HG02885 (cell line): ENCODE results near the gene PLXNC1.

Experiments used
- ATAC-seq: cut with Tn5 transposase; IDR thresholded peaks from one replicate; pipeline ENCODE4 v1.9.1; 2021; ENCODE audit warnings: mild to moderate bottlenecking; ENCODE audit not compliant: unreplicated experiment, poor library complexity

The PLXNC1 gene

DNA sequence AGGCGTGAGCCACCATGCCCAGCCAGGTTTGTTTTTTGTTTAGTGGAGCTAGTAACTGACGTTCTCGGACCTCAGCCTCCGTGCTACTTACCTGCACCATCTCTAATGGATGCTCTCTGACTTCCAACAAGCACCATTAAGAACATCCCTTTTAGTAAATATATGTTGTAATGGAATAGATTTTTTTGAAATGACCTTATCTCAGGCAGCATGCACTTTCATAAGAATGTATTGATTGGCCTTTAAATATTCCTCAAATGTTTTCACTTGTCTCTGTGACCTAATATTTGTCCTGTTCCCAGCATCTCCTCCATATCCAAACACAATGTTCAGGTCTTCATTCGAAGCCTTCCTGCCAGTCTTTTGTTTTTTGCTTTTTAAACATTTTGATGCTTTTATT, 51.7 kb downstream of the PLXNC1 start:
- ATAC-seq, result no peak

DNA sequence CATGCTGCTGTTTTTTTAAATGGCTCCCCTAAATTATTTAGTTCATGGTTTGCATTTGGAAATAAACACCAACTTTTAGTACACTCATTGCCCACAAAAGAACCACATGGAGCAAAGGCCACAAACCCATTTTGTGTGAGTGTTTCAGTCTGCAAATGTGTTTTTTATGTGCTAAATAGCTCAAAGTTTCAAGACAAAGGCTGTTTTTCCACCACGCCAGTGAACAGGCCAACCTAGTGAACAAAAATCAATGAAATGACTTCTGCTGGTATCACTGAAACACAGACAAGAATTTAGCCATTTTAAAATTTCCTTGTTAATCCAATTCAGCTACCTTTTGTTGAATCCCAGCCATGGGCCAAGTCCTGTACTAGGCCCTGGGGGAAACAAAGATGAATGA, 52.3 kb downstream of the PLXNC1 start:
- ATAC-seq, result no peak

DNA sequence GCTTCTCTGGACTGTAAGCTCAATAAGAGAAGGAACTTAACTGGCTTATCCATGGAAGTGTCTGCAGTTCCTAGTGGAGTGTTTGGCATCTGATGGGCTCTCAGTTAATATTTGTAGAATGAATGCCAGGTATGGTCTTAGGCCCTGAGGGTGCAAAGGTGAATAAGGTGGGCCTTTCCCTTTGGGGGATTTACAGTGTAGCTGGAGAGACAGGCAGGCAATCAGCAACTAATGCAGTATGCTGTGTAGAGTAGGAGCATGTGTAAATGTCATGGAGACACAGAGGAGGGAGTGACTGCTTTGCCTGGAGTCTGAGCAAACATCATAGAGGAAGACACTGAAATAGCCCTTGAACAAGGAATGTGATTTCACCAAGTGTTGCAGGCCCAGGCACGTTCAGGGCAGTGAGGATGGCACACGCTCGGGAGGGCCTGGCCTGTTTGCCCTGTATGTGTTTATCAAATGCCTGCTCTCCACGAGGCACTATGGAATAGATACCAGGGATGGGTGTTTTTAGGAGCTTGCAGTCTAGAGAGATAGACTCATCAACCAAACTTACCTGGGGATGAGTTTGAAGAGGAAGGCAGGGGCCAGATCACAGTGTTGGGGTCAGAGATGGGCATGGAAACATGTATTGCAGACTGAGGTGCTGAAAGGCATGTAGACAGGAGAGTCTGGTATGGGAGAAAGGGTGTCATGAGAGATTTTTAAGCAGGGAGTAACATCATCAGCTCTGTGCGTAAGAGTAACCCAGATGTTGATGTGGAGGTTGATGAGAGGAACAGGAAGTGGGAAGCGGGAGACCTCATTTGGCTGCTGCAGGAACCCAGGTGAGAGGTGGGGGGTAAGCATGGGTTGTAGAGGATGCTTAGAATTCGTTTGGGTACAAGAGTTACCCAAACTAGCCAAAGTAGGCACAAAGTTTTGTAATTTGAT, 54.1 kb downstream of the PLXNC1 start:
- no peak for ATAC-seq

DNA sequence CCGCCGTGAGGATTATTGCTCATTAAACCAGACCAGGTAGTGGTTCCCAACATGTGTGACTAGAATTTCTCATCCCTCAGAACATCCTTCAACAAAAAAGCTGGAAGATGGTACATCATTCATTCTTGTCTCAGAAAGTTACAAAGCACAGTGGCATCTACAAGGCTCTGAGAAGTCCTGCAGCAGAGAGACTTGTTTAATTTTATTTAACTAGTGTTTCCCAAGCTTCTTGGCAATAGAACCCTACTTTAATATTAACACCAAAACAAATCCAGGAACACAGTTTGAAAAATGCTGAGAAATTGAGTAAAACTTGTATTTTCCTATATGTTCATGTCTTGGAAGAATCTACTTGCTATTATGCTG, 54.8 kb downstream of the PLXNC1 start:
- ATAC-seq, result no peak

DNA sequence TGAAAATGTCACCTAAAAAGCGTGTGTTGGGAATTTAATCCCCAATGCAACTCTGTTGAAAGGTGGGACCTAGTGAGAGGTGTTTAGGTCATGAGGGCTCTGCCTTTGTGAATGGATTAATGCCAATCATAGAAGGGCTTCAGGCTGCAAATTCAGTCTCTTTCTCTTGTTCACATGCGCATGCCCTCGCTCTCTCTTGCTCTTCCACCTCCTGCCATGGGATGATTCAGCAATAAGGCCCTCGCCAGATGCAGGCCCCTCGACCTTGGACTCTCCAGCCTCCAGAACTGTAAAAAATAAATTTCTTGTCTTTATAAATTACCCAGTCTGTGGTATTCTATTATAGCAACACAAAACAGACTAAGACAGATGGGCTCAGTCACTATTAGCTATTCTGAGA, 55.4 kb downstream of the PLXNC1 start:
- ATAC-seq, result no peak

DNA sequence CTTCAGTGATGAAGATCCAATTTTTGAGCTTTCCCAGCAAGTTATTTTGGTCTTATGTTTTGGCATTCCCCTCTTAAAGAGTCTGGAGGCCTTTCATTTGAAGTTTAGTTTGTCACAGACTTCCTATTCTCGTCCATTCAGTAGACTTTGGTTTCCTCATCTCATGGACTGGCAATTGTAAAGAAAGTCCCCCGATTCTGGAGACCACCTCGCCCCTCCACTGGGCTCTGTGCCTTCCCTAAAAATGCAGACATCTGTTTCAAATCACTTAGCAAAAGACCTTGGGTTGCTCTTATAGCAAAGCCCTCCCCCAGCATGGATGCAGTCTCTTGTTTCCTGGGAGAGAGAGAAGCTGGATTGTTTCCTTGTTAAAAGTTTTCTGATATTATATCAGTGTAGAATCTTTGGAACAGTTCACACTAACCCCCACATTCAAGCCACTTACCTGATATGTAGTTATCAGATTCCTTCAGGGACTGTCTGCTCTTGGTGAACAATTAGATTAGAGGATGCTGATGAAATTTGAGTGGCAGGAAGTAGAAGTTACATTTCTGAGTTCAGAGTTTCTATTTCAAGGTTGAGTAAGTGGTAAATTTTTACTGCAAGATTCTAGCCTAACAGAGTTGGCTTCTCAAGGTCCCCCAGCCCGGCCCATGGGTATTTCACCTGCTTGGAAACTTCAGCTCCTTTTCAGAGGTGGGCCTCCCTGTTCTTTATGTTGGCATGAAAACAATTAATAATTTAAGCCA, 56.3 kb downstream of the PLXNC1 start:
- no peak for ATAC-seq

DNA sequence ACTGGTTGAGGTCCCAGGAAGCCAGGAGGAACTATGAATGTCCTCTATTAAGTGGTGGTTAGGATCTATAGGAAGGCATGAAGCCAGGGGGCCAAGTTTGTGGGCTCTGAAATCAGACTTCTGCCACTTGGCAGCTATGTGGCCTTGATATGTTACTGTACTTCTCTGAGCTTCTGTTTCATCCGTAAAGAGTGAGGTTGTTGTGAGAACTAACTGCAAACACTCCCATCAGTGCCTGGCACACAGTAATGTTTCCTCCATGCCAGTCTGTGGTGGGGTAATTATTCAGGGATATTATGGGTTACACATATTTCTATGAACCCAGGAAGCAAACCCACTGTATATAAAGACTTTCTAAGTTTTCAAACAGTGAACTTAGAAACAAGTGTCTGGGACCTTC, 57.4 kb downstream of the PLXNC1 start:
- no peak for ATAC-seq

DNA sequence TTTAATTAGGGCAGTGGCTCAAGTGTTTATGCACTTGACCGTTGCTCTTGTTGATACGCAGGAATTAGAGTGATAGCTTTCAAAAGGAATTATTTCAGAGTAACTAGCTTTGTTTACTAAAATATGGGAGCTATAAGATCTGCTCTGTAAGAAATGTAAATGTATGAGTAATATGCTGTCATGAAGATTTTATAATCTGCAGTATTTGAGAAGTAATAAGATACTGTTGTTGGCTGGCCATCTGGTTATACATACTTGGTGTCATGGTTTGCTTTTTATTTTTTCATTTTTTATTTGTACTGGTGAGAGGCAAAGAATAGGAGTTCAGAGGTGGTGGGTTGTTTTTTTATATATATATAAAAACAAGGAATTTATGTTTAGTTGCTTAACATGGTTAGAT, 58.5 kb downstream of the PLXNC1 start:
- no peak for ATAC-seq

DNA sequence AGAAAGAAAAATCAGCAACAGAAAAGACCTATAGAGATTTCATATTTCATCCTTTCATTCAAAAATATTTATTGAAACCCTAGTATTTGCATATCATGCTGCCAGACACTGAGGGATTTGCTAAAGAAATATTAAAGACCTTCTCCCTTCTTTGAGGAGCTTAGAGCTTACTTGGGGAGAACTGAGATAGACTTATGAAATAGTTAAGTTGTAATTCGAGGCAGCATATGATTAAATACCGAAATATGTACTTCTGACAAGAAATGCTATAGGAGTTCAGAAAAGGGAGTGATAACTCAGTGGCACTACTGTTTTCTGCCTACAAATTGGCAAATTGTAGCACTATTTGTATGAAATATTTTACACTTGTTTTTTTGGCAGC, 59.1 kb downstream of the PLXNC1 start:
- no peak for ATAC-seq

DNA sequence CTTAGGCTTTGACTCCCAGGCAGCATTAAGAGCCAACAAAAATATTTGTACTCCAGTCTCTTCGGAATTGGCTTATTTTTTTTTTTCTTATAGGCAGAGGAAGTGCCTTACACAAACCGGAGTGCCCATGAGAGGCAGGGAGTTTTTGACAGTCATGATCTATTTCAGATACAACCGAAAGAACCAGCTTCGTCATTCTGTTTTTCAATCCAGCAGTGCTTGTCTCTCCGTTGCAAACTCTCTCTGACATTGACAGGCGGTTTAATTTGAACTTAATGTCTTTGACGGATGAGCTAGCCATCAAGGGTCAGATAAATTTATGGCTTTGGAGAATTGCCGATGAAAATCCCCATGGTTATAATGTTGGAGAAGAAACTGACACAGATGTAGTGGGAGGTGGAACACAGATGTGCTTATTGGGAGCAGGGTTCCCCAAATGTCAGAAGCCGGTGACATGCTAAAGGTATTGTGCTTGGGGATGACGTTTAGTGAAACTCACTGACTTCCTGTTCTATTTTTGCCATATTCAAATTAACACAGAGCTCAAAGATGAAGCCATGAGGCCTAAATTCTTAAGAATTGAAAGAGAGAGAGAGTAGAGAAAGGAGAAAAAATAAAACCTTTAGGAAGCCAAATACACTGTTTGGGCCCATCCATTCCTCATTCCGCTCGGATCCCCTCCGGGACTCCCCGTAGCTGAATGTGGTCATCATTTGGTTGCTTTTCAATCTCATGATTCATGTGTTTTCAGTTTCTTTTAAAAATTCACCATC, 59.7 kb downstream of the PLXNC1 start:
- peak; percentile 85 for ATAC-seq

DNA sequence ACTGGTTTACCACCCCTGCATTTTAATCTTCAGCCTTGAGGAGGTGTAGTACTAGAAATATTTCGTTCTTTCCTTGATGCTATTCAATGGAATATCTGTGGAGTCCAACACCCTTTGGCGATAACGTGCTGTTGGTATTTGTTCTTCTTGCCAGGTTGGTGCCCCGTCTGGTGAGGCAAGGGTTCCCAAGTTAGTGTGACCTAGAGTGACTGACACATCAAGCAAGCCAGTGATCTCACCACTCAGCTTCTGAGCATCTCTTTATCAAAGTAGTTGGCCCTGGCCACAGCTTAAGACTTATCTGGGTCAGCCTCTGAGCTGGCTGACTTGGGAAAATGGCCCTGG, 60.2 kb downstream of the PLXNC1 start:
- ATAC-seq, result peak; percentile 38

DNA sequence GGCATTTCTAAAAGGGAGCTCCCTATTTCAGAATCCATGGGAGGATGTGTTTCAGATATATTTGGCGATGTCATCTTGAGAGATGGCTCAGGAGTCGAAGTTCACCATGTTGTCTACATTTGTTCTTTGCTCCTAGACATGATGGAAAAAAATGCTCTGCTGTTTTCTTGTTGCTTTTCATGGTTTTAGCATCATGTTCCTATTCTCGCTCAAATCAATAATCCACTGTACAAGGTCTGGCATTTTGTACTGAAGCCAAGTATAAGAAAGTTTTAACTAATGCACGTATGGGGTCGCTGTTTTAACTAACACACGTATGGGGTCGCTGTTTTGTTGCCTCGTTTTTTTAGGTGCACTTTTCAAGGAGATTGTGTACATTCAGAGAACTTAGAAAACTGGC, 60.9 kb downstream of the PLXNC1 start:
- no peak for ATAC-seq

DNA sequence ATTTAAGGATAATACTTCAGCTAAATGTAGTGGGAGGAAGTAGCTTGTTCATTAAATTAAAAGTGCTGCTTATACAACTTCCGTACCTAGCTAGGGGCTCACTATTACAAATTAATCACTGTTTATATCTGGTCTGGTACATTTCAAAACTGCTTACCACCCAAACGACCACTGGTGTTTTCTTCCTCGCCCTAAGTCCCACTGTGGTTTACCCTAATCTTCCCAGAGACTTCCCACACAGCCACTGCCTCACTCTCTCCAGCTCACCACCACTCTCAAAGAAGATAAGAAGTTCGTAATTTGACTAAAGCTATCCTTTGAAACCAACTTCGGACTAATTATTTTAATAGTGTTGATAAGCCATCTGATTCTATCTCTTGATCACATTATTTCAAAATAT, 62.6 kb downstream of the PLXNC1 start:
- ATAC-seq, result no peak

DNA sequence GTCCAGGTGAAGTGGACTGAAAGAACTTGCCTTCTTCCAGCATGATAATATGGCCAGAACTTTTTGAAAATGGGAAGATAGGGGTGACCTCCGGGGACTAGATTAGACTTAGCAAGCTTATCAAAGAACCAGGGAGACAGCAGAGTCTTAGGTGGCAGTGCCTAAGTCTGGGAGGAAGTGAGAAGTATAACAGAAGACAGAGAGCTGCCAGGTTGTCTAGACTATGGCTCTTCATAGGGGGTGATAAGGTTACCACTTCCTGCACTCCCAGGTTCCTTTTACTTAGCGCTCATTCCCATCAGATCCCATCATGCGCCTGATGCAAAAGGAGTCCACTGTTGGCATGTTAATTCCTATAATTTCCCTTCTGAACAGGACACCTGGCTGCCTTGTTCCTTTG, 69.9 kb downstream of the PLXNC1 start:
- ATAC-seq, result no peak

DNA sequence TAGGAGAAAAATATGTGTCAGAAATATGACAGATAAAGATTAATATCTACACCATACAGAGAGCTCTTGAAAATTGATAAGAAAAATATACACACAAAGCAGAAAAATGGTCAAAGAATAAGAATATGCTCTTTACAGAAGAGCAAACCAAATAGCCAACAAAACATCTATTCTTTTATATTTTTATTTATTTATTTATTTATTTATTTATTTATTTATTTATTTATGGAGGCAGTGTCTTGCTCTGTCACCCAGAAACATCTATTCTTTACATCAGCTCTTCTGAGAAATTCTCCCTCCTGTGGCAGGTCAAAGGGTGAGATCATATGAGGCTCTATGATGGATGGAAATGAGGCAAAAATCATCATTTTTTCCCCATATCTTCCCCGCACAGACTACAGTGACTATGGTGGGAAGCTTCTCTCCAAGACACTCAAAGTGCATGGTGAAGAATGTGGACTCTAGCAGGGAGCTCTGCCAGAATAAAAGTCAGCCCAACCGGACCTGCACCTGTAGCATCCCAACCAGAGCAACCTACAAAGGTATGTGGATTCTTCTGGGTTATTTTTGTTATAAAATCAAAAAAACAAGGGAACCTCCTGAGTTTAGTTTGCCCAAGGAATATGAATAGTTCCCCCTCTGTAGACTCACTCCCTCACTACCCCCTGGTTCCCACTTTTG, 71.4 kb downstream of the PLXNC1 start:
- no peak for ATAC-seq

DNA sequence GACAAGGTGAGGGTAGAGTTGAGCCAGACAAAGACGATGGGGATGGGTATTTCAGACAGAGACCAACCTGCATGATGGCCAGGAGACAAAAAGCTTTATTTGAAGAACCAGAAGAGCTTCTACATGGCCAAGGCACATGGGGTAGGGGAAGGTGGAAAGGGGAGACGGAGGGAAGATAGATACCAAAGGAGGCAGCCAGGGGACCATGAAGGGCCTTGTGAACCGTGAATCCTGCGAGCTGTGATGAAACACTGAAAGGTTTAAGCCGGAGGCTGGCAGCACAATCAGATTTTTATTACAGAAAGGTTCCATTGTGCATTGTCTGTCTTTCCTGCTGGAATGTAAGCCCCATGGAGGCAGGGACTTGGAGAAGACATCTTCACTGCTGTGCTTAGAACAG, 72.4 kb downstream of the PLXNC1 start:
- ATAC-seq, result no peak

DNA sequence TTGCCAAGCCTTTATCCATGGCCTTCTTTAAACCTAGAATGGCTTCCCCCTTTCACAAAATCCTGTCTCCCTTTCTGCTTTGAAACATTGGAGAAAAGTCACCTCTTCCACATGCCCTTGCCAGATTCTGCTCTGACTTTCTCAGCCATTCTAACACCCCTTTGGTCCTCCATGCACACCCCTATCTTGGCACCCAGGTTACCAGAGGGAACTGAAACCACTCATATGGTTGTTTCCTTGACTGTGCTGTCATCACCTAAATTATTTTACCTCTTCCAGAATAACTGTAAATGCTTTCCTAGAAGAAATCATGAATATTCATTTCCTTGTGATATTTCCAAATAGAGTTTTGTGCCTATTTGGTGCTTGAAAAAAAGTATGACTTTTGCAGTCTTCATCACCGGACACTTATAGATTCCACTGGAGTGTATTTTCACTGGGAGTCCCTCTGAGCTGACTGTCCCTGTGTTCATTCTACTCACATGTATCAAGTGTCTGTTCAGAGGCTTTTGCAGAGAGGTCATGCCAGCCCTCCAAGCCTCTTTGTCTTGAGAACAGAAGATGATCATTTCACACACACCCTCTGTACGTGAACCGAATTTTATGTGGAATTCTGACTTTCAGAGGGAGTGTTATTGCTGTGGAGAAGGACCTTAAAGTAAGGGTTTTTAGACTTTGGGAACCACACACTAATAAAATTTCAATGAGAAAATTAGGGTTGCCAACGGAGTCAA, 74.1 kb downstream of the PLXNC1 start:
- ATAC-seq, result no peak

DNA sequence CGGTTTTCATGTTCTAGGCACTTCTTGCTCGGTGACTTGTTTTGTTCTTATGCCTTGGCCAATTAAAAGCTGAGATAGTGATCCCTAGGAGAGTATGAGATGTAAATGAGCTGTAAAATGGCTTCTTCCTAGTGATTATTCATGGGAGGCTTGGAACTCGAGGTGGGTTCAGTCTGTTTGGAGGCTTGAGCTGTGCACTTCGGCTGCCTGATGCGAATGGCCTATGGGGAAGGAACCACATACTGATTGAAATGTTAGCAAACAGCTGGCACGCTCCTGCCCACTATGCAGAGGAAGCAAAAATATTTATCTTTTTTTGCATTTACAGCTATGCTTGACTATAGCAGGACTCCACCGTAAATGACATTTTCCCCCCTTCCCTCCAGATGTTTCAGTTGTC, 75.5 kb downstream of the PLXNC1 start:
- no peak for ATAC-seq

DNA sequence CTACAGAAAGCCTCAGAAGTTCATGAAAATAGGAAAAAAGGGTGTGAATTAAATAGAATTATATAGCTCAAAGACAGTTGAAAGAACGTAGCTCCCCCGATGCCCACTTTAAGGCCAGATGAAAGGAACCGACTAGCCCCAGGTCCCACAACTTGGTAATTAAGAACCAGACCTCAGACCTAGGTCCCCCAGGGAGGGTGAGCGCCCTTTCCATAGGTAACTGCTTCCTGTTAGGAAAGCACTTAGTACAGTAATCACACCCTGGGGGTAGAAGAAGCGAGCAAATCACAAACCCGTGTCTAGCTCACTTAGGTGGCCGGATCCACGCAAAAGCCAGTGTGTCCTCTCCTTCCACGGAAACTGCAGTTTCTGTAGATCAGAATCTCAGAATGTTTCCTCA, 77.1 kb downstream of the PLXNC1 start:
- no peak for ATAC-seq
